HepG2 (cell line): Measurements from ENCODE around the gene IL21R. TPM values are rescaled to one million over a fixed set of nuclear protein-coding genes. Genes with fewer than 3 reads are reported as not detected.

Experiments used
- ATAC-seq: fragments of 200-7000 bp; cut with Tn5 transposase; 3 replicates; pipeline ENCODE4 v1.9.1; 2020; ENCODE audit warnings: mild to moderate bottlenecking, moderate library complexity
- BruUV-seq: library from RNA; stranded (reverse); fragments of 400-500 nt; replicated peaks from 2 replicates; lab custom pipeline; 2021; lab: Mats Ljungman, UMichigan
- CTCF ChIA-PET: fragments of 300-600 bp; formaldehyde crosslinking; extraction: SDS; loops from one replicate; lab custom pipeline; 2021; ENCODE audit warnings: low total read pairs, inconsistent platforms, low intra/inter-chr PET ratio; lab: Yijun Ruan, JAX
- POLR2A ChIA-PET: fragments of 350-600 bp; sonication (Branson Sonifier 250); formaldehyde crosslinking; loops from one replicate; lab custom pipeline; 2020; ENCODE audit warnings: antibody characterized with exemption, inconsistent platforms; lab: Yijun Ruan, JAX
- DNase-seq: peaks from one replicate; pipeline ENCODE4 v3.0.0-alpha.2; 2015; ENCODE audit warnings: low spot score
- FAIRE-seq: peaks from 3 replicates; lab custom pipeline; 2011; peaks lifted over from hg19 to GRCh38; lab: Jason Lieb, UNC
- H2AFZ ChIP-seq: one replicate; pipeline ENCODE4 v1.6.1; 2011; ENCODE audit warnings: low read length, inconsistent platforms
- H3K27ac ChIP-seq: fragments of 300-600 bp; 3 replicates; pipeline ENCODE4 v1.8.0; 2011; ENCODE audit warnings: mixed run types, mild to moderate bottlenecking, mixed read lengths, low read length, inconsistent platforms; ENCODE audit not compliant: insufficient read depth; ENCODE audit errors: extremely low read length
- H3K27me3 ChIP-seq, 2 experiments: fragments of 200-600 bp in 1 of 2; 2 replicates in 1 of 2; 3 replicates in 1 of 2; pipeline versions ENCODE4 v1.6.0 to v1.8.0; 2011; ENCODE audit warnings: low read length in 2 of 2, mild to moderate bottlenecking in 2 of 2, moderate library complexity in 2 of 2, inconsistent platforms in 1 of 2; ENCODE audit not compliant: insufficient read depth in 2 of 2, control insufficient read depth in 1 of 2
- H3K36me3 ChIP-seq, 2 experiments: fragments of 200-600 bp in 1 of 2; replicated peaks in 1 of 2; 2 replicates in 1 of 2; 3 replicates in 1 of 2; pipeline versions ENCODE4 v1.5.1 to v1.8.0; 2011; ENCODE audit warnings: low read length in 2 of 2, inconsistent platforms in 1 of 2; ENCODE audit not compliant: insufficient read depth in 2 of 2, control insufficient read depth in 1 of 2
- H3K4me1 ChIP-seq: 2 replicates; pipeline ENCODE4 v1.5.1; 2012; ENCODE audit warnings: low read length, inconsistent platforms; ENCODE audit not compliant: insufficient read depth
- H3K4me2 ChIP-seq: 2 replicates; pipeline ENCODE4 v1.6.0; 2011; ENCODE audit warnings: low read depth, low read length, inconsistent platforms
- H3K4me3 ChIP-seq, 3 experiments: fragments of 200-600 bp in 1 of 3; sonication (generic), shearing (Covaris generic) in 1 of 3; replicated peaks in 1 of 3; 2 replicates each; pipeline ENCODE4 v1.5.1; 2011 to 2016; ENCODE audit warnings: low read length in 3 of 3, inconsistent platforms in 2 of 3, low read depth in 2 of 3, mild to moderate bottlenecking in 2 of 3, control low read depth in 1 of 3, mixed read lengths in 1 of 3; ENCODE audit not compliant: insufficient read depth in 1 of 3
- H3K79me2 ChIP-seq: one replicate; pipeline ENCODE4 v1.6.1; 2011; ENCODE audit warnings: low read length, inconsistent platforms; ENCODE audit not compliant: insufficient read depth
- H3K9ac ChIP-seq: 2 replicates; pipeline ENCODE4 v1.6.0; 2011; ENCODE audit warnings: mild to moderate bottlenecking, low read depth, low read length, inconsistent platforms; ENCODE audit not compliant: insufficient read depth
- H3K9me3 ChIP-seq: 2 replicates; pipeline ENCODE4 v1.5.1; 2012; ENCODE audit warnings: mild to moderate bottlenecking, low read length
- H4K20me1 ChIP-seq: 2 replicates; pipeline ENCODE4 v1.6.0; 2011; ENCODE audit warnings: inconsistent platforms, mild to moderate bottlenecking, low read length, moderate library complexity; ENCODE audit not compliant: insufficient read depth
- RFXANK ChIP-seq: IDR thresholded peaks from 2 replicates; pipeline ENCODE4 v1.6.1; 2016
- TCF7 ChIP-seq: sonication (generic); IDR thresholded peaks from 2 replicates; pipeline ENCODE4 v1.6.1; 2016; ENCODE audit warnings: antibody characterized with exemption, low read depth
- TOPORS ChIP-seq: sonication (generic); formaldehyde crosslinking; IDR thresholded peaks from 2 replicates; pipeline ENCODE4 v1.8.0; 2023; ENCODE audit warnings: mild to moderate bottlenecking, missing genetic modification reagents
- ZFP36 ChIP-seq: fragments of 150-350 bp; IDR thresholded peaks from 2 replicates; pipeline ENCODE4 v1.6.1; 2018; ENCODE audit warnings: borderline replicate concordance, low read length, low read depth; ENCODE audit not compliant: partially characterized antibody
- ZNF556 ChIP-seq: sonication (generic); formaldehyde crosslinking; IDR thresholded peaks from 2 replicates; pipeline ENCODE4 v1.4.0; 2020; ENCODE audit warnings: mild to moderate bottlenecking, missing genetic modification reagents, borderline replicate concordance
- WGBS: methylation state at CpG from one replicate; pipeline ENCODE4 v1.1.6; 2017; ENCODE audit warnings: low lambda C conversion rate; 5-methylcytosine and 5-hydroxymethylcytosine counted together
- in situ Hi-C: cut with HindIII; loops from 2 replicates; pipeline ENCODE4 v1.10.0; 2017; ENCODE audit warnings: low pct_unique_long_range_greater_than_20kb; ENCODE audit not compliant: extremely low pct_ligation_motif_present
- intact Hi-C: fragments of 100-400 bp; cut with micrococcal nuclease; formaldehyde crosslinking; loops from one replicate; pipeline ENCODE4 v1.10.0; 2022; ENCODE audit not compliant: unreplicated experiment
- polyA plus RNA-seq, 8 experiments: library from polyadenylated mRNA; depleted of rRNA in 3 of 8; stranded (reverse) in 7 of 8; unstranded in 1 of 8; fragments of >200 nt; fragmentation: Illumina TruSeq in 4 of 8; extraction: Trizol in 4 of 8; gene quantifications; 2 replicates each; pipeline versions ENCODE4 v1.2.1 to v1.2.3, GENCODE V29; 2011 to 2016; ENCODE audit warnings: low read depth in 4 of 8, missing spikeins in 1 of 8, mixed read lengths in 1 of 8; ENCODE audit not compliant: insufficient read depth in 1 of 8
- total RNA-seq, 5 experiments: library from RNA; depleted of rRNA; stranded (reverse); fragments of >200 nt; fragmentation: Illumina TruSeq; extraction: Trizol; gene quantifications; 2 replicates each; pipeline ENCODE4 v1.2.3, GENCODE V29; 2016; ENCODE audit warnings: low read depth in 1 of 5
- TF ChIP-seq, protein P1 (sequence below): sonication (generic); formaldehyde crosslinking; IDR thresholded peaks from 2 replicates; pipeline ENCODE4 v1.8.1; 2023; ENCODE audit warnings: missing genetic modification reagents, mild to moderate bottlenecking, borderline replicate concordance
- TF ChIP-seq, protein P2 (sequence below): sonication (generic); formaldehyde crosslinking; IDR thresholded peaks from 2 replicates; pipeline ENCODE4 v1.5.0; 2020; ENCODE audit warnings: missing genetic modification reagents
- TF ChIP-seq, protein P3 (sequence below): sonication (generic); formaldehyde crosslinking; conservative IDR thresholded peaks from 2 replicates; pipeline ENCODE4 v1.4.0; 2020; ENCODE audit warnings: mild to moderate bottlenecking, missing genetic modification reagents, moderate library complexity
- TF ChIP-seq, protein P4 (sequence below): sonication (generic); formaldehyde crosslinking; IDR thresholded peaks from 2 replicates; pipeline ENCODE4 v1.4.0; 2020; ENCODE audit warnings: missing genetic modification reagents, mild to moderate bottlenecking, borderline replicate concordance
- TF ChIP-seq, protein P5 (sequence below): sonication (generic); formaldehyde crosslinking; IDR thresholded peaks from 2 replicates; pipeline ENCODE4 v1.4.0; 2020; ENCODE audit warnings: missing genetic modification reagents

The IL21R gene
- total and polyA plus RNA-seq, 2 of the 13 experiments (the other 11 are each of a cell fraction or from before 2014, with no cell fraction given), result 0.49 to 0.64 TPM

DNA sequence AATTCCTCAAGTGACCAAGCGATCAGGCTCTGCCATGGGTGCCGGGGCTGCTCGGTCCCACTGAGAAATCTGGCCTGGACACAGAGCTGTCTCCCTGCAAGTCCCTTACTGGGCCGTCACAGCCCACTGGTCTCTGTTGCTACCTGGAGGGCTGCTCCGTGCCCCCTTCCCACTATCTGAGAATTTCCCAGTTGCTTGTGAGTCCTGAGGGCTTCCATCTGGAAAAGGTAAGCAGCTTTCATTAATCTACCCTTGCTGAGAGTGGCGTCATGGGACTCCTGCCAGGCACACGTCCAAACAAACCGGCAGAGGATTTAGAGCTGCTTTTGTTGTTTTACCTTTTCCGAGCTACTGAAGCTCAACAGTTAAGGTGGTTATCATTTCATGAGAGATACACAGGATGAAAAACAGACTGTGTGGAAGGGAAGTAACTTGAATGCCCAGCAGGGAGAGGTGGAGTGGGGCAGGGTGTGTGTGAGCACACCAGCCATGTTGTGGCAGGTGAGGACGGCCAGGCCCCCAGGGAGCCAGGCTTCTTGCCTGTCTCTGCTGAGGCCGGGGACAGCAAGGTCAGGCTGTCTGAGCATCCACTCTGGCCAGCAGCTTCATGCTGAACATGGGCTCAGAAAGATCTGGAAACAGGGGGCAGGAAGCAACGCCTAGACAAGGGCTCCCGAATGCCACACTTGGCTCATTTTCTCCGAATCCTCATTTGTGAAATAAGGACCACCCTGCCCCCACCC, 97.1 kb downstream of the IL21R start:
- TF ChIP-seq TCF7 (no peak), TOPORS (CRISPR knock-in tag) (no peak), ZFP36 (no peak), ZNF556 (CRISPR knock-in tag) (no peak), RFXANK (no peak)
- TF ChIP-seq, protein P1, sequence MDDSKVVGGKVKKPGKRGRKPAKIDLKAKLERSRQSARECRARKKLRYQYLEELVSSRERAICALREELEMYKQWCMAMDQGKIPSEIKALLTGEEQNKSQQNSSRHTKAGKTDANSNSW (CRISPR knock-in tag), result no peak
- TF ChIP-seq, protein P2, sequence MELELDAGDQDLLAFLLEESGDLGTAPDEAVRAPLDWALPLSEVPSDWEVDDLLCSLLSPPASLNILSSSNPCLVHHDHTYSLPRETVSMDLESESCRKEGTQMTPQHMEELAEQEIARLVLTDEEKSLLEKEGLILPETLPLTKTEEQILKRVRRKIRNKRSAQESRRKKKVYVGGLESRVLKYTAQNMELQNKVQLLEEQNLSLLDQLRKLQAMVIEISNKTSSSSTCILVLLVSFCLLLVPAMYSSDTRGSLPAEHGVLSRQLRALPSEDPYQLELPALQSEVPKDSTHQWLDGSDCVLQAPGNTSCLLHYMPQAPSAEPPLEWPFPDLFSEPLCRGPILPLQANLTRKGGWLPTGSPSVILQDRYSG (CRISPR knock-in tag), result no peak
- TF ChIP-seq, protein P3, sequence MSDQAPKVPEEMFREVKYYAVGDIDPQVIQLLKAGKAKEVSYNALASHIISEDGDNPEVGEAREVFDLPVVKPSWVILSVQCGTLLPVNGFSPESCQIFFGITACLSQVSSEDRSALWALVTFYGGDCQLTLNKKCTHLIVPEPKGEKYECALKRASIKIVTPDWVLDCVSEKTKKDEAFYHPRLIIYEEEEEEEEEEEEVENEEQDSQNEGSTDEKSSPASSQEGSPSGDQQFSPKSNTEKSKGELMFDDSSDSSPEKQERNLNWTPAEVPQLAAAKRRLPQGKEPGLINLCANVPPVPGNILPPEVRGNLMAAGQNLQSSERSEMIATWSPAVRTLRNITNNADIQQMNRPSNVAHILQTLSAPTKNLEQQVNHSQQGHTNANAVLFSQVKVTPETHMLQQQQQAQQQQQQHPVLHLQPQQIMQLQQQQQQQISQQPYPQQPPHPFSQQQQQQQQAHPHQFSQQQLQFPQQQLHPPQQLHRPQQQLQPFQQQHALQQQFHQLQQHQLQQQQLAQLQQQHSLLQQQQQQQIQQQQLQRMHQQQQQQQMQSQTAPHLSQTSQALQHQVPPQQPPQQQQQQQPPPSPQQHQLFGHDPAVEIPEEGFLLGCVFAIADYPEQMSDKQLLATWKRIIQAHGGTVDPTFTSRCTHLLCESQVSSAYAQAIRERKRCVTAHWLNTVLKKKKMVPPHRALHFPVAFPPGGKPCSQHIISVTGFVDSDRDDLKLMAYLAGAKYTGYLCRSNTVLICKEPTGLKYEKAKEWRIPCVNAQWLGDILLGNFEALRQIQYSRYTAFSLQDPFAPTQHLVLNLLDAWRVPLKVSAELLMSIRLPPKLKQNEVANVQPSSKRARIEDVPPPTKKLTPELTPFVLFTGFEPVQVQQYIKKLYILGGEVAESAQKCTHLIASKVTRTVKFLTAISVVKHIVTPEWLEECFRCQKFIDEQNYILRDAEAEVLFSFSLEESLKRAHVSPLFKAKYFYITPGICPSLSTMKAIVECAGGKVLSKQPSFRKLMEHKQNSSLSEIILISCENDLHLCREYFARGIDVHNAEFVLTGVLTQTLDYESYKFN (CRISPR knock-in tag), result no peak
- TF ChIP-seq, protein P4, sequence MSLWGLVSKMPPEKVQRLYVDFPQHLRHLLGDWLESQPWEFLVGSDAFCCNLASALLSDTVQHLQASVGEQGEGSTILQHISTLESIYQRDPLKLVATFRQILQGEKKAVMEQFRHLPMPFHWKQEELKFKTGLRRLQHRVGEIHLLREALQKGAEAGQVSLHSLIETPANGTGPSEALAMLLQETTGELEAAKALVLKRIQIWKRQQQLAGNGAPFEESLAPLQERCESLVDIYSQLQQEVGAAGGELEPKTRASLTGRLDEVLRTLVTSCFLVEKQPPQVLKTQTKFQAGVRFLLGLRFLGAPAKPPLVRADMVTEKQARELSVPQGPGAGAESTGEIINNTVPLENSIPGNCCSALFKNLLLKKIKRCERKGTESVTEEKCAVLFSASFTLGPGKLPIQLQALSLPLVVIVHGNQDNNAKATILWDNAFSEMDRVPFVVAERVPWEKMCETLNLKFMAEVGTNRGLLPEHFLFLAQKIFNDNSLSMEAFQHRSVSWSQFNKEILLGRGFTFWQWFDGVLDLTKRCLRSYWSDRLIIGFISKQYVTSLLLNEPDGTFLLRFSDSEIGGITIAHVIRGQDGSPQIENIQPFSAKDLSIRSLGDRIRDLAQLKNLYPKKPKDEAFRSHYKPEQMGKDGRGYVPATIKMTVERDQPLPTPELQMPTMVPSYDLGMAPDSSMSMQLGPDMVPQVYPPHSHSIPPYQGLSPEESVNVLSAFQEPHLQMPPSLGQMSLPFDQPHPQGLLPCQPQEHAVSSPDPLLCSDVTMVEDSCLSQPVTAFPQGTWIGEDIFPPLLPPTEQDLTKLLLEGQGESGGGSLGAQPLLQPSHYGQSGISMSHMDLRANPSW, result no peak
- TF ChIP-seq, protein P5, sequence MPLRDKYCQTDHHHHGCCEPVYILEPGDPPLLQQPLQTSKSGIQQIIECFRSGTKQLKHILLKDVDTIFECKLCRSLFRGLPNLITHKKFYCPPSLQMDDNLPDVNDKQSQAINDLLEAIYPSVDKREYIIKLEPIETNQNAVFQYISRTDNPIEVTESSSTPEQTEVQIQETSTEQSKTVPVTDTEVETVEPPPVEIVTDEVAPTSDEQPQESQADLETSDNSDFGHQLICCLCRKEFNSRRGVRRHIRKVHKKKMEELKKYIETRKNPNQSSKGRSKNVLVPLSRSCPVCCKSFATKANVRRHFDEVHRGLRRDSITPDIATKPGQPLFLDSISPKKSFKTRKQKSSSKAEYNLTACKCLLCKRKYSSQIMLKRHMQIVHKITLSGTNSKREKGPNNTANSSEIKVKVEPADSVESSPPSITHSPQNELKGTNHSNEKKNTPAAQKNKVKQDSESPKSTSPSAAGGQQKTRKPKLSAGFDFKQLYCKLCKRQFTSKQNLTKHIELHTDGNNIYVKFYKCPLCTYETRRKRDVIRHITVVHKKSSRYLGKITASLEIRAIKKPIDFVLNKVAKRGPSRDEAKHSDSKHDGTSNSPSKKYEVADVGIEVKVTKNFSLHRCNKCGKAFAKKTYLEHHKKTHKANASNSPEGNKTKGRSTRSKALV, result no peak
- no TSS peak for BruUV-seq
- no peak overlapping the region for H2AFZ ChIP-seq
- H3K9ac ChIP-seq, result no peak overlapping the region
- ATAC-seq, result no peak
- no peaks in the 10 kb centered on the region for H3K4me1 ChIP-seq
- no peak for DNase-seq
- no peak overlapping the region for H3K4me3 ChIP-seq
- H3K79me2 ChIP-seq, result no peaks in the 10 kb centered on the region
- no peaks in the 10 kb centered on the region for H3K27me3 ChIP-seq
- no peak for FAIRE-seq
- no peak overlapping the region for H3K27ac ChIP-seq
- no peaks in the 10 kb centered on the region for H3K9me3 ChIP-seq
- in situ Hi-C loops (no loop called here), intact Hi-C loops (no loop called here)
- H3K4me2 ChIP-seq, result no peak overlapping the region
- CTCF ChIA-PET, result no interaction called here
- 97% methylated on average over 14 of the region's 14 CpGs for WGBS
- H4K20me1 ChIP-seq, result no peaks in the 10 kb centered on the region
- peaks cover 69 to 97% of the 10 kb centered on the region in 2 experiments for H3K36me3 ChIP-seq
- POLR2A ChIA-PET, result no interaction called here
